Posterior cingulate gyrus (tissue), 11 donors: ENCODE data around the gene ZNF280A.

Source experiments
- DNase-seq, 10 donors: peaks; one replicate each; pipeline versions ENCODE4 v3.0.0 to v3.0.0-alpha.2; 2020 to 2021; ENCODE audit warnings: mixed read lengths in 3 of 10
- intact Hi-C: fragments of 100-400 bp; cut with DNase I; formaldehyde crosslinking; loops from one replicate; pipeline ENCODE4 v1.15.1; 2023

The ZNF280A gene, protein sequence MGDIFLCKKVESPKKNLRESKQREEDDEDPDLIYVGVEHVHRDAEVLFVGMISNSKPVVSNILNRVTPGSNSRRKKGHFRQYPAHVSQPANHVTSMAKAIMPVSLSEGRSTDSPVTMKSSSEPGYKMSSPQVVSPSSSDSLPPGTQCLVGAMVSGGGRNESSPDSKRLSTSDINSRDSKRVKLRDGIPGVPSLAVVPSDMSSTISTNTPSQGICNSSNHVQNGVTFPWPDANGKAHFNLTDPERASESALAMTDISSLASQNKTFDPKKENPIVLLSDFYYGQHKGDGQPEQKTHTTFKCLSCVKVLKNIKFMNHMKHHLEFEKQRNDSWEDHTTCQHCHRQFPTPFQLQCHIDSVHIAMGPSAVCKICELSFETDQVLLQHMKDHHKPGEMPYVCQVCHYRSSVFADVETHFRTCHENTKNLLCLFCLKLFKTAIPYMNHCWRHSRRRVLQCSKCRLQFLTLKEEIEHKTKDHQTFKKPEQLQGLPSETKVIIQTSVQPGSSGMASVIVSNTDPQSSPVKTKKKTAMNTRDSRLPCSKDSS

DNA sequence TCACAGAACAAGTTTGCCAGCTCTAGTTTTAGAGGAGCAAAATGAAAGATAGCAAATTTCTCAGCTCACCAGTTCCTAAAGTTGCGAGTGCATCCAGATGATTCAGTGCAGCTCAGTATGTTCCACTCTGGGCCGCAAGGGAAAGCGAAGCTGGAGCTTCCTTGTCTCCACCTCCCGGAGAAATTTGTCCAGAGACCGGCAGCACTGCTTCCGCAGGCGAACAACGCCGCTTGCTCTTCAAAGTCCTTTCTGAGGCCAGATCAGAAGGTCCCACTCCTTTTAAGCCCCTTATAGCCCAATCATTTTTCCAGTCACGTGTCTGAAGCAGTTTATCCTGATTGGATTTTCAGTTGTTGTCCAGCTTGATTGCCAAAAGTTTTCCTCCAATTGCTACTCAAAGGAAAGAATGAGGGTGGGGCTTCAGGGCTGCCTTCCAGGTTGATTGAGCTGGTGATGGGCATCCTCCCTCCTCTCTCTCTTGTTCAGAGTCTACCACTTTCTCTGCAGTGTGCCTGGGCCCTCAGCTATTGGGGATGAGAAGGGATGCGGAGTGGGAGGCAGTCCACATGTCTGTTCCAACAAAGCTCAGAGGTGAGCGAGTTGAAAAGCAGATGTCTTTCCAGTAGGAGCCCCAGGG is at the start of gene ZNF280A:
TSS of gene ZNF280A (minus strand) at position 251 of the 637 bp plus-strand sequence. CDS start 4,640 bp downstream, outside the sequence.
- intact Hi-C loops = no loop called here
- DNase-seq = peak in 1 of 10 donors; percentile 12

GRCh38 chr22:22569218-22569617 is 49.1 kb upstream of the ZNF280A start:
- no peak for DNase-seq
- intact Hi-C loops = no loop called here

- intact Hi-C loops = no loop called here
- DNase-seq = no peak
These were observed 45.9 kb upstream of the ZNF280A start for GRCh38 chr22:22565981-22566380.

DNA sequence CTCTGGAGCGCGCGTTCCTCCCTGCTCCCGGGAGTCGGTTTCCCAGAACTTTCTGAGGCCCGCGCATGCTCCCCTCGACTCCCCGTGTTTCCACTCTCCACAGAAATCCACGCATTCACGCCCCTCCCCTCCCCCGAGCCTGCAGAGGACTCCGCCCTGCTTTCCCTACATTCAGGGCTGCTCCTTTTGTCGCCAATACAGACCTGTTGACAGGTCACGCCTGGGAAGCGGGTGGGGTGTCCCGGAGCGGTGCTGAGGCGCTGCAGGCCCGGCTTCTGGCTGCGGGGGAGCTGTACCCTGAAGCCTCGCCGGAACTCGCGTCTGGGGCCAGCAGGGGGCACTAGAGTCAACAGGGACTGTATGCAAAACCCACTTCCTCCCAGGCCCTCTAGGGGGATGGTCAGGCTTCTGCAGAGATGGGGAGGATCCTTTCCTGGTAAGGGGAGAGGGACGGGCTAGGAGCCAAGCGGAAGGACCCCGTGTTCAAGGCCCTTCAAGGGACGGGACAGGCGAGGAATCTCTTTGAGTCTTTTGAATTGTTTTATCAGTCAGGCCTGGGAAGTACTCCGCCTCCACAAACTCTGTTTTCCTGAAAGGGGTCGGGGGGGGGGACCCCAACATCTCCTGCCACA is 39.0 kb upstream of the ZNF280A start, which contains the start of gene PRAME:
TSS of gene PRAME (minus strand) at position 294 of the 632 bp plus-strand sequence. CDS start 2,433 bp downstream, outside the sequence.
- intact Hi-C loops = no loop called here
- DNase-seq = peak in 3 of 10 donors; percentile 12 to 24 (median 17)

DNA sequence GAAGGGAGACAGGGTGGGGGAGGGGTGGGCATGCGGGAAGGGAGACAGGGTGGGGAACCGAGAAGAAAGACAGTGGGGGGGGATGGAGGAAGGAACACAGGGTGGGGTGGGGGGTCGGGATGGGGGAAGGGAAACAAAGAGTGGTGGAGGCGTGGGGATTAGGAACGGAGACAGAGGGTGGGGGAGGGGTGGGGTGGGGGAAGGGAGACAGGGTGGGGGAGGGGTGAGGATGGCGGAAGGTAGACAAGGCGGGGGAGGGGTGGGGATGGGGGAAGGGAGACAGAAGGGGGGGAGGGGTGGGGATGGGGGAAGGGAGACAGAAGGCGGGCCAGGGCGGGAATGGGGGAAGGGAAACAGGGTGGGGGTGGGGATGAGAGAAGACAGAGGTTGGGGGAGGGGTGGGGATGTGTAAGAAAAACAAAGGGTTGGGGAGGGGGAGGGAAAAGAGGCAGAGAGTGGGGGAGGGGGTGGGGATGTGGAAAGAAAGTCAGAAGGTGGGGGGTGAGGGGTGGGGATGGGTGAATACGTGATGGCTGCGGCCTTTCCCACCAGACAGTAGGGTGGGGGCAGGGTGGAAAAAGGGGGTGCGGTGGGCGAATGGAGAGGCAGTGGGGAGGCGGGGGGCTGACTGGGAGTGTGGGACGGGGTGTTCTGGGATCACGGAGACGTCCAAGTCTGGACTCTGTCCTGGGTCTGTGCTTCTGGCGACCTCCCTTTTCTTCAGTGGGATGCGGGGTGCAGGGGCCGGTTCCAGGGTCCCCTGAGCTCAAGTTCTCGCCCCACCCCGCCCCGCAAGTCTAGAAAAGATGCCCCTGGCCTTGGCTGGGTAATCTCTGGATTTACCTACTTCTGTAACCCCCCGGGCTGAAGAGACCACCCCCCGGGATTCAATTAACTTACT is 38.3 kb upstream of the ZNF280A start:
- no peak for DNase-seq
- intact Hi-C loops = no loop called here

DNA sequence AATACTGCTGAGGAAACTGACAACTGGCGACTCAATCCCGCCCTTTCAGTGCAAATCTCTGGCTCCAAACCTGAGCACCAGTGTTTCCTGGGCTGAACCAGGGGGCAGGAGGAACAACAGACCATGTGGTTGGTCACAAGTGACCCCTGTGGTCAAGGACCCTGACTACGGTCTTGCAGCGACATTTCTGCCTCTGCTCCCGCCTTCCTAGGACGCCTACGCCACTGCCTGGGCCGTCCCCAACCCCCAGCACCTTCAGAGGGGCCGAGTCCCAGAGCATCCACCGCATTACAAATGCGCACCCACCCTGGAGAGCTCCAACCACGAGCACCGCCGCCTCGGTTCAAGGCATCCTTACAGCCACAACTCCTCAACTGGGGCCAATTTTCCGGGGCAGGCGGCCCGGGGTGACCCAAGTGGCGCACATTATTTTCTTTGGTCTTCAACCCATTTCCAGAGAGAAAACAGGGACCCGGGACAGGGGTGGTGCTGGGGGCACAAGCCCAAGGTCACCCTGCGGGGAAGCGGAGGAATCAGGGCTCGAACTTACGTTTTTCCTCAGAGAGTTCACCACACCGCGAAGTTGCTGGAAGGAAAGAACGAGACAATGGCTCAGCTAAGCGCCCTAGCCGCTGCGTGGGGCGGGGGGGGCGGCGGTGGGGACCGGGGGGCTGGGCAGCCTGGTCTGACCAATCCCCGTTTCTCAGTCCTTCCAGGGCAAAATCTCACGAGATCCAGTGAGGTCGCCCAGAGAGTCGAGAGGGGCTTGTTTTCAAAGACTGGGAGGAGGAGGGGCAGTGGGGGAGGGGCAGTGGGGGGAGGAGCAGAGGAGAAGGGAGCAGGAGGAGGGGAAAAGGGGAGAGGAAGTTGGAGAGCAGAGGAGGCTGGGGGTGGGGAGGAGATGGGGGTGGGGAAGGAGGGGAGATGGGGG is 37.2 kb upstream of the ZNF280A start:
- DNase-seq = no peak
- intact Hi-C loops = no loop called here

GRCh38 chr22:22556578-22556977 is 36.5 kb upstream of the ZNF280A start:
- intact Hi-C loops = no loop called here

GRCh38 chr22:22555596-22555995 is 35.5 kb upstream of the ZNF280A start:
- no peak for DNase-seq
- intact Hi-C loops = no loop called here

More at GRCh38 chr22:22556578-22556977, 36.5 kb upstream of the ZNF280A start:
- no peak for DNase-seq

GRCh38 chr22:22554587-22555284 is 34.7 kb upstream of the ZNF280A start:
- intact Hi-C loops = no loop called here
- DNase-seq = no peak

DNA sequence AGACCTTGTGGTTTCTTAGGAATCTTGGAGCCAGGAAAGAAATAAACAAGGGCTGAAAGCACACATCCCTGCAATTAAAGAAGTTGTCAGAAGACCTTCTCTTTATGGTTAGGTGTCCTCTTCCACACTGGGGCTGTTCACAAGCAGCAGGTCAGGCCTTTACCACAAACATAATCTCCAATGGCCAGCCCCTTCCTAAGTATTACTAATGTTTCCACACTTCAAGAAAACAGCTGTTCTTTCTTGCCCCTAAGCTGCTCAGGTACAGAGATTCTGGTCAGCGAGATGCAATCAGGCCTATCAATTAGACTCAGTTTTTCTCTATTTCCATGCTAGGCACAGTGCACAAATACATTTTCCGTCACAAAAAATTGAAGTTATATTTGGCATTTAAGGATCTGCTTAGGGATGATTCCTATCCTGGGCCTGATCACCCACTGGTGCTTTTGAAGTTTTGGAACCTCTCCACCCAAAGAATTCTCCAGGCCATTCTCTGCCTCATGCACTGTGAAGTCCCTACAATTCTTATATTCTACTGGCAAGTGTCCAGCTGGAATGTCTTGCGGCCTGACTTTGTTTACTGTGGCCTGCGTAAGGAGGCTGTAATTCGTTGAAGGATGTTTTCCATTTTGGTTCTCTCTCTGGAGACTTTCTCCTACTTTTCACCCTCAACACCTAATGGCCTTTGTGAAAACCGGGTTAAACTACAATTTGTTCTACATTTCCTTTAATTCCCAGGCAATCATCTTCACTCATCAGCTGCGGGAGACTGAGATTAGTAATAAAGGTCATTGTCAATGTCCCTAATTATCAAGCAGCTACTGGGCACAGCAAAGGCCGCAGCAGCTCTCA is 33.9 kb upstream of the ZNF280A start:
- DNase-seq = no peak
- intact Hi-C loops = no loop called here

GRCh38 chr22:22553141-22553540 is 33.1 kb upstream of the ZNF280A start:
- intact Hi-C loops = no loop called here
- DNase-seq = no peak

- DNase-seq = no peak
- intact Hi-C loops = no loop called here
These were observed 32.6 kb upstream of the ZNF280A start for GRCh38 chr22:22552630-22553029.

DNA sequence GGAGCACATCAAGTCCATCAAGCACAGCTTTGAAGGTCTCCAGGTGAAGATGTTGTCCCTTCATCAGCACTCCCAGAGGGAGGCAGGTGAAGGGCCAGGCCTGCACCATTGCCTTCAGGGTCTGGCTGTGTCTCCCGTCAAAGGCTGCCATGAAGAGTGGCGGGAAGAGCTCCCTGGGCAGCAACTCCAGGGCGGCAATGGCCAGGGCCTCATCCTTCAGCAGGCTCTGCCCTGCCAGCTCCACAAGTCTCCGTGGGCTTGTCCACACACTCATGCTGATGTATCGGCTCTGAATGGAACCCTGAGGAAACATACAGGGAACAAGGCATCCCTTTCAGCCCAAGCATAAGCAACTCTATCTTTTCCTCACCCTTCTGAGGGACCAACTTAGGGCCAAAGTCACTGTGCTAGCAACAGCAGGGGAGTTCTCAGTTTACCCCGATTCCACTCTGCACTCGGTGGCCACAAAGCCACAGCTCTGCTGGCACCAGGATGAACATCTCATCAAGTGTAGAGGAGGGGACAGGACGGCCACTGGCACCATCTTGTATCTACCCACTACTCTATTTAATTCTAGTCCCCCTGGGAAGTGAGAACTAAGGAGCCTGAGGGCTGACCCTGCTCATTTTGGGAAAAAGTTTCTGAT is 30.8 kb upstream of the ZNF280A start:
- intact Hi-C loops = no loop called here
- DNase-seq = no peak

- intact Hi-C loops = no loop called here
- DNase-seq = no peak
These were observed 28.8 kb upstream of the ZNF280A start for GRCh38 chr22:22548910-22549309.

GRCh38 chr22:22548317-22548716 is 28.2 kb upstream of the ZNF280A start:
- no peak for DNase-seq
- intact Hi-C loops = no loop called here

DNA sequence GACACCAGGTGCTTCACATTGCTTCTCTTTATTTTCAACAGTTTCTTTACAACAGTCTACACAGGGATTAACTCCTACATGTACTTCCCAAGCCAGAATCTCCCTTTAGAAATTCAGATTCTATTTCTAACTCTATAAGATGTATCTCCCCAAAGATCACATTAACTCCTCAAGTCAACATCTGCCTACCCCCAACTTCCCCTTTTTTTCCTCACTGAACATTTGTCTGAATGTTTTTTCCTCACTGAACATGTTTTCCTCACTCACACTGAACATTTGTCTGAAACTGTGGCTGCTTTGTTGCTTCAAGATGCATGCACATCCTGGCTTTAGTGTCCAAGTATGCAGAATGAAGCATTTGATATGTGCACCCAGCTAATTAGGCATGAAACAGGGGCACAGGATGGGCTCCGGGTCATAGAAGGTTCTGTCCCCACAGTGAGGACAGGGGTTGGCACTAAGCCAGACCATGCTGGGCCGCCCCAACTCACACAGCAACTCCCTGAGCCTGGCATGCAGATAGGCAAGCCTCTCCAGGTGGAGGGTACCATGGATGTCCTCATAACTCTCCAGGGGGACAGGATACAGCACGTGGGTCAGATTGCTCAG is 27.7 kb upstream of the ZNF280A start:
- intact Hi-C loops = no loop called here
- no peak for DNase-seq
